CD4-positive, alpha-beta T cell treated with Interferon gamma for 1 hour (primary cell): Measurements from ENCODE around the gene NOM1.
"Not testable (repeated sequence)": the region's sequence is repeated elsewhere in the genome, so short reads cannot be mapped to it uniquely, and the experiment has no call there.

Experiments used
- DNase-seq: peaks from one replicate; pipeline ENCODE4 v3.0.0-alpha.2; 2020

The NOM1 gene, protein sequence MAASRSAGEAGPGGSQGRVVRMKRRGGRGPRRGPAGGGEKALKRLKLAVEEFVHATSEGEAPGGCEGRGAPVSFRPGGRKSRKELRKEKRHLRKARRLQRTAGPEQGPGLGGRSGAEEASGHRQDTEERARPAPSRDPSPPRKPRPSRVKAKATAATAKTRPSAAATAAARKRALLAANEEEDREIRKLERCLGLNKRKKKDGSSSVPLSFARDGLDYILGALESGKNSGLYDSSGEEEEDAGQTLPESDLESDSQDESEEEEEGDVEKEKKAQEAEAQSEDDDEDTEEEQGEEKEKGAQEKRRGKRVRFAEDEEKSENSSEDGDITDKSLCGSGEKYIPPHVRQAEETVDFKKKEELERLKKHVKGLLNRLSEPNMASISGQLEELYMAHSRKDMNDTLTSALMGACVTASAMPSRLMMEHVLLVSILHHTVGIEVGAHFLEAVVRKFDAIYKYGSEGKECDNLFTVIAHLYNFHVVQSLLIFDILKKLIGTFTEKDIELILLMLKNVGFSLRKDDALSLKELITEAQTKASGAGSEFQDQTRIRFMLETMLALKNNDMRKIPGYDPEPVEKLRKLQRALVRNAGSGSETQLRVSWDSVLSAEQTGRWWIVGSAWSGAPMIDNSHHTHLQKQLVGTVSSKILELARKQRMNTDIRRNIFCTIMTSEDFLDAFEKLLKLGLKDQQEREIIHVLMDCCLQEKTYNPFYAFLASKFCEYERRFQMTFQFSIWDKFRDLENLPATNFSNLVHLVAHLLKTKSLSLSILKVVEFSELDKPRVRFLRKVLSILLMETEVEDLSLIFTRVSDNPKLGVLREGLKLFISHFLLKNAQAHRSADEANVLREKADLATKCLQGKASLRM

DNA sequence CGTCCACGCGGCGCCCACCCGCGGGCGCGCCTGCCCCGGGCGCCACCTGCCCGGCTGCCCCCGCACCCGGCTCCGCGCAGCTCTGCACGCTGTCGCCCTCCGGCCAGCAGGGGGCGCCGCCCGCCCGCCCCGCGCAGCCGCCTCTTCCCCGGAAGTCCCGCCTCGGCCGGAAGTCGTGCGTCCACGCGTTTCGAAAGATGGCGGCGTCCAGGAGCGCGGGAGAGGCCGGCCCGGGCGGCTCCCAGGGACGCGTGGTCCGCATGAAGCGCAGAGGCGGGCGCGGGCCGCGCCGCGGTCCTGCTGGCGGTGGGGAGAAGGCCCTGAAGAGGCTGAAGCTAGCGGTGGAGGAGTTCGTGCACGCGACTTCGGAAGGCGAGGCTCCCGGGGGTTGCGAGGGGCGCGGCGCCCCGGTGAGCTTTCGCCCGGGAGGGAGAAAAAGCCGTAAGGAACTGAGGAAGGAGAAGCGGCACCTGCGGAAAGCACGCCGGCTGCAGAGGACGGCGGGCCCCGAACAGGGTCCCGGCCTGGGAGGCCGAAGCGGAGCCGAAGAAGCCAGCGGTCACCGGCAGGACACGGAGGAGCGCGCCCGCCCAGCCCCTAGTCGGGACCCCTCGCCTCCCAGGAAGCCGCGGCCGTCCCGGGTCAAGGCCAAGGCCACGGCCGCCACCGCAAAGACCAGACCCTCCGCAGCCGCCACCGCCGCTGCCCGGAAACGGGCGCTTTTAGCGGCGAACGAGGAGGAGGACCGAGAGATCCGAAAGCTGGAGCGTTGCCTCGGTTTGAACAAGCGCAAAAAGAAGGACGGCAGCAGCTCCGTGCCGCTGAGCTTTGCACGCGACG lies at the start of gene NOM1:
Gene NOM1, plus strand, starts transcription at position 172 of the 840 bp plus-strand sequence. Its CDS starts 26 bp downstream, at position 198.
- DNase-seq: peak; percentile 86

- DNase-seq: not testable (repeated sequence)
Measured at GRCh38 chr7:156900093-156900492, 49.4 kb upstream of the NOM1 start.

DNA sequence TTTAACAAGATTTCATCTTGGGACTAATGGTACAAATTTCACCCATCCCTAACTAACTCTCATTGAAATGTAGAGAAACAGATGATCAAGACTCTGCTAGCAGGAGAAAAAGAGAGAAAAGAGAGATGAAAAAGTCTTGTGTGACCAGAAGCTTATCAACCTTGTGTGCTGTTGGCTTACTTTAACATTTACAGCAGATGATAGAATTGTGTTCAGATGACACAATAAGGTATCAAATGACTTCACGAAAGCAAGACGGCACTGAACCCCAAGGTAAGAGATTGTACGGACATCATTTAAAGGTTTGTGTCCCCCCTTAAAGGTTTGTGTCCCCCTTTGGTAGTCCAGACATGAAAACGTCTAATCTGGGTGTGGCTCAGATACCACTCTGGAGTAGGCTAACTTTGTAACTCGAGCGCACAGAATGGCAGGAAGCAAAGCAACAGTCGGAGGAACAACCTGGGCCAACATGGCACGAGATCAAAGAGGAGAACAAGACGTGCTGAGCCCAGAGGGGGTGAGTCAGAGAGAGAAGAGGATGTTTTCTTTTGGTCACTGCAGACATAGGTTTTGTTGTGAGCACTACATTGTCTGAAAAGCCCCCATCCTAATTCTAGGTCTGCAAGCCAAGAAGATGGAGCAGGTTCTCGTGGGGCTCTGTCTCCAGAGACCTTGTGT lies 46.1 kb upstream of the NOM1 start:
- DNase-seq: peak; percentile 49

DNA sequence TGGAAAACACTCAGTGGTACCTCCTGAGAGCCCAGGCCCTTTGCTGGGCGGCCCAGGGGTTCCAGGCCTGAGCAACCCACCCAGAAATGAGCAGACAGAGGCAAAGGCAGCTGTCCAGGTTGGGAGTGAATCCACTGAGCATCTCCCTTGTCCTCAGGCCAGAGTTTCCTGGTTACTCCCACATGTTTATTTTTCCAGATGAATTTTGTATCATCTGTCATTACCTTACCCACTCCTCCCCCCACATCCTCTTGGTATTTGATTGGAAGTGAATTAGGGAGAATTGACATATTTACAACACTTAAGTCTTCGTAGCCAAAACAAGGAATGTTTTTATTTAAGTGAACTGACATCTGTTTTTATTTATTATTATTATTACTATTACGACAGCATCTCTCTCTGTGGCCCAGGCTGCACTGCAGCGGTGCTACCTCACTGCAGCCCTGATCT lies 43.3 kb upstream of the NOM1 start:
- DNase-seq: no peak

GRCh38 chr7:156907656-156908055 lies 41.9 kb upstream of the NOM1 start:
- no peak for DNase-seq

- DNase-seq: not testable (repeated sequence)
Measured at GRCh38 chr7:156909574-156910252, 39.8 kb upstream of the NOM1 start.

DNA sequence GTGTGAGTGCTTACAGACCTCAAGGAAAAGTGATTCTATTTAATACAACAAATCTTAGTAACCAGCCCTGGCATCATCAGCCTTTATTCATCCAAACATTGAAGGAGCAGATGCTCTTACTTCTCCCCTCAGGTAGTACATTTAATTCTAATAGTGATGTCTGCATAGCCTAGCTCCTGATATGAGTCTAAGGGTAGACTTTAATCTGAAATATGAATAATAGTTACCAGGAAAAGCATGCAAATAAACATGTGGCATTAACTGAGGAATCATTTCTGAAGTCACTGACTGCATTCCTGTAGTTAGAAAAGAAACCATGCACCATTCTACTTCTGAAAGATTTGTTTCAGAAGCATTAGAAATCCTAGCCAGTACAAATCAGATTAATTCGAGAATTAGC lies 30.9 kb upstream of the NOM1 start:
- no peak for DNase-seq

- no peak for DNase-seq
Measured at GRCh38 chr7:156919132-156919713, 30.3 kb upstream of the NOM1 start.

DNA sequence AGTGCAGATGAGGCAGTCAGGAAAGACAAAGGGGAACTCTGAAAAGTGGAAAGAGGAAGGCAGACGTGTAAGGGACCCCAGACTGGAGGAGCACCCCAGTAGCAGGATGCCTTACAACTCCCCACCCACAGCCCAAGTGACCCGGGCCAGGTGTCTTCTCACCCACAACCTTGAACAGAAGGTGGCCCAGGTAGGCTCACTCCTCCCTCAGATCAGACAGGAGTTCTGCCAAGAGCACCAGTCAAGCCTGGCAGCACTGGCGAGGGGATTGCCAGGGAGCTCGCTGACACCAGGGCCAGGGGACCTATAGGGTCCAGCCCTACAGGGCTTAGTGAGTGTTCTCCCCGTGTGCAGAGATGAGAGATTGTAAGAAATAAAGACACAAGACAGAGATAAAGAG lies 29.4 kb upstream of the NOM1 start:
- DNase-seq: no peak

GRCh38 chr7:156920487-156921373 lies 28.8 kb upstream of the NOM1 start:
- DNase-seq: not testable (repeated sequence)

DNA sequence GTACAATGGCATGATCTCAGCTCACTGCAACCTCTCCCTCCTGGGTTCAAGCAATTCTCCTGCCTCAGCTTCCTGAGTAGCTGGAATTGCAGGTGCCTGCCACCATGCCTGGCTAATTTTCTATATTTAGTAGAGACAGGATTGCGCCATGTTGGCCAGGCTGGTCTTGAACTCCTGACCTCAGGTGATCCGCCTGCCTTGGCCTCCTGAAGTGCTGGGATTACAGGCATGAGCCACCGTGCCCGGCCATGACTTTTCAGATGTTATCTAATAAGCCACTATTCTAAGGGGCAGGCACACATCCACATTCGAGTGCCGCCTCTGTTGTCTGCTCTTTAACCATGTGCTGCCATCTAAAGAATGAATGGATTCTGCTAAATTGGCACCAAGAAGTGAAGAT lies 27.2 kb upstream of the NOM1 start:
- not testable (repeated sequence) for DNase-seq

DNA sequence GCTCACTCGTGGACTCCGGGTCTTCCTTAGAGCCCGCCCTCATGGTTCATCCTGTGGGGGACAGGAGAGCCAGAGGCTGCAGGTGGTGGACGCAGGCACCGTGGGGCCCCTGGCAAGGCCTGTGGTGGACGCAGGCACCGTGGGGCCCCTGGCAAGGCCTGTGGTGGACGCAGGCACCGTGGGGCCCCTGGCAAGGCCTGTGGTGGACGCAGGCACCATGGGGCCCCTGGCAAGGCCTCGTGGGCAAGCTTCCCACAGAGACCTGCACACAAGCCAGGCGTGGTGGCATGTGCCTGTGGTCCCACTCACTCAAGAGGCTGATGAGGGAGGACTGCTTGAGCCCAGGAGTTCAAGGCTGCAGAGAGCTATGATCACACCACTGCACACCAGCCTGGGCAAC lies 23.7 kb upstream of the NOM1 start:
- not testable (repeated sequence) for DNase-seq

DNA sequence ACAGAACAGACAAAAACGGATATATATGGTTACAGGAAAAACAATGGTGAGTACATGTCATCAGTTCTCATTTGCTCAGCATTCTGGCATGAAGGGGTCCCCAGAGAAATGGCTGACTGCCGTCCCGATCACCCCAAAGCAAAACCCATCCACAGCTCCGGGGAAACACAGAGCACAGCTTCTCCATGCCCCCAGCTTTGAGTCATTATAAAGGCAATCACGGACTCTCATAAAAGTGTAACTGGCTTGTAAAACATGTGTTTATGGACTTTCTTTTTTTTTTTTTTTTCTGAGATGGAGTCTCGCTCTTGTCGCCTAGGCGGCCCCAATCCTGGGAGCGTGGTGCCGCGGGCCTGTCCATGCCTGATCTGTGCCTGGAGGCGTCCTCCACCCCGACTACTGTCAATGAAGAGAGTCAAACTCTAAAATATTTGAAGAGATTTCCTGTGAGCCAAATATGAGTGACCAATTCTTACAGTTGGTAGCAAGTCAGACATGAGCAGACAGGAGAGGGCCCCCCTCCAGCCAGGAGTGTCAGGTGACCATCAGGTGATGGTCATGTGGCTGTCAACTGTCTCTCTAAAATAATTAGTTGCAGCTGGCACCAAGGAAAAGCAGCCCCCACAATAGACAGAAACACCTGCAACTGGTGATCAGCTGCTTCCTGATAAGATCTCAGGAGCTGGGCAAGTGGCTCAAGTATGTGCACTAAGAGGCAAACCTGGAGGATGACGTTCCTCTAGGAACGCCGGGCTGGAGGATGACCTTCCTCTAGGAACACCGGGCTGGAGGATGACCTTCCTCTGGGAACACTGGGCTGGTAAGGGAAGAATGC lies 21.7 kb upstream of the NOM1 start:
- DNase-seq: no peak

DNA sequence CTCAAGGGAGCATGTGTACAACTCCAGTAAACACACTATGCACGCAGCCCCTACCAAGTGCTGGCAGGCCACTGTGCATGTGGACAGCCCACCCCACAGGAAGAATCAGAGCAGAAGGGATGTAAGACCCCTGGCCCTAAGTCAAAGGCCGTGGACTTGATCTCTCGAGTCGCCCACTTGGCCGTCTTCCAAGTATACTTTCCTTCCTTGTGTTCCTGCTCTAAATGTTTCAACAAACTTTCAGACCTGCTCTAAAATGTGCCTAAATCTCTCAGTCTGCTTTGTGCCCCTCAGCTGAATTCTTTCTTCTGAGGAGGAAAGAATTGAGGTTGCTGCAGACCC lies 21.1 kb upstream of the NOM1 start:
- no peak for DNase-seq

DNA sequence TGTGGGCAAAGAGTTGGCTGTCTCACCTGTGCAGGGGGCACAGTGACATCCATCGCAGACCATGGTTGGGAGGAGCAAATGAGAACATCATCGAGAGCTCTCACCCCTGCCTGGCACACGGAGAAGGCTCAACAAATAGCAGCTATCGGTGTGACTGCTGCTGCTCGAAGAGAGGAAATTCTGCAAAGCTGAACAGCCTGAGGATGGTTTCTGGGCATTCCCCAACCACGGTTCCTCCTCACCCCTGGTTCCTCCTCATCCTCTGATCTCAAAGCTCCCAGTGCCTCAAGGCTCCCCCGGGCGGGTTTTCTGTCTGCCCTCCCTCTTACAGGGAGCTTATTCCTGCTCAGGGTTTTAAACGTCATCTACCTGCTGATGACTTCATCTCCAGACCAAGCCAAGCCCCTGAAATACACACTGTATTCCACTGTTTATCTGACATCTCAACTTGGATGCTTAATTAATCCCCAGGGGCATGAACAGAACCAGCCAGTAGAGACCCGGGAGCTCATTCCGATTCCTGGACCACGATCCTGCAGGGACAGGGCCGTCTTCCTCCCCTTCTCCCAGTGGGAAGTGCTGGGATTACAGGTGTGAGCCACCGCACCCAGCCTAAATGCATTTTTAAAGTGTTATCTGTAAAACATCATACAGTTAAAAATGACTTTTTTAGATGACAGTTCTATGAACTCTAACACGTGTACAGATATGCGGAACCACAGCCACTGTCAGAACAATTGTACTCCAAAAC lies 19.5 kb upstream of the NOM1 start:
- DNase-seq: peak; percentile 9

DNA sequence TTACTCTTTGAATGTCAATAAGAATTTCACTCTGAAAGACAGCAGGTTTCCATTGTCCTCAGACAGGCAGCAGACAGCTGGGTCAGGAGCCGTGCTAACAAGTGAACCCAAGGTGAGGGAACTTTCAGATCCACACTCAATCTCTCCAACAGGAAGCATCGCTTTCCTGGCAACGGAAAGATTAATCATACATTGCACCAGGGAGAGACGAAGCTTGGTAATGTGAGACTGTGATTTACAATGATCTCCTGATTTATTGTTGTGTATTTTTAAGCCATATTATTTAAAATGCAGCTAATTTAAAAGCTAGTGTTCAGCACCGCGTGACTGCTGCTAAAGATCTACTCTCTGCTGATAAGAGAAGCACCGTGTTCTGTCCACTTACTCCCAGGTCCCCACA lies 17.5 kb upstream of the NOM1 start:
- DNase-seq: no peak

GRCh38 chr7:156935250-156935649 lies 14.3 kb upstream of the NOM1 start:
- DNase-seq: no peak

DNA sequence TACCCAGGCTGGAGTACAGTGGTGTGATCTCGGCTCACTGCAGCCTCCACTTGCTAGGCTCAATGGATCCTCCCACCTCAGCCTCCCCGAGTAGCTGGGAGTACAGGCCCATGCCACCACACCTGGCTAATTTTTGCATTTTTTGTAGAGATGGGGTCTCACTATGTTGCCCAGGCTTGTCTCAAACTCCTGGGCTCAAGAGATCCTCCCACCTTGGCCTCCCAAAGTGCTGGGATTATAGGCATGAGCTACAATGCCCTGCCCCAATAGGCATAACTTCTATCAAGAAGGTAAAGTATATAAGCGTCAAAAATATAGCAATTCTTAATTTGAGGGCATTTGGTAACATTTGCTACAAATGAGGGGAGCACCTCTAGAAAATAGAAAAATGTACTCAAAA lies 12.7 kb upstream of the NOM1 start:
- not testable (repeated sequence) for DNase-seq
